Tibial nerve (tissue), 4 donors: ENCODE data around the gene WASHC2A. TPM values are rescaled to one million over a fixed set of nuclear protein-coding genes. Genes with fewer than 3 reads are reported as not detected.
"Not testable (repeated sequence)": the region's sequence is repeated elsewhere in the genome, so short reads cannot be mapped to it uniquely, and the experiment has no call there.

Source experiments
- DNase-seq, 2 donors: peaks; one replicate each; pipeline ENCODE4 v3.0.0-alpha.2; 2019; ENCODE audit warnings: low spot score in 2 of 2
- H3K27ac ChIP-seq, 4 donors: fragments of 200-600 bp; sonication (generic) in 3 of 4; one replicate each; pipeline ENCODE4 v1.5.1; 2017 to 2019; ENCODE audit warnings: mild to moderate bottlenecking in 1 of 4
- H3K27me3 ChIP-seq, 2 donors: fragments of 200-600 bp; sonication (generic) in 1 of 2; one replicate each; pipeline versions ENCODE4 v1.5.1 to v1.6.0; 2017 to 2019
- H3K36me3 ChIP-seq, 3 donors: fragments of 200-600 bp; sonication (generic); one replicate each; pipeline ENCODE4 v1.5.1; 2018 to 2019
- H3K4me1 ChIP-seq, 4 donors: fragments of 200-600 bp; sonication (generic) in 3 of 4; one replicate each; pipeline ENCODE4 v1.5.1; 2017 to 2019
- H3K4me3 ChIP-seq, 4 donors: fragments of 200-600 bp; sonication (generic) in 3 of 4; one replicate each; pipeline ENCODE4 v1.5.1; 2017 to 2019; ENCODE audit warnings: mild to moderate bottlenecking in 1 of 4, moderate library complexity in 1 of 4
- H3K9me3 ChIP-seq, 4 donors: fragments of 200-600 bp; sonication (generic) in 3 of 4; one replicate each; pipeline ENCODE4 v1.5.1; 2017 to 2019
- CTCF ChIP-seq, 5 experiments: fragments of 200-600 bp in 3 of 5; fragments of 450-650 bp in 2 of 5; sonication (generic) in 3 of 5; IDR thresholded peaks; one replicate each; pipeline ENCODE4 v1.5.1; 2016 to 2019; ENCODE audit warnings: antibody characterized with exemption in 5 of 5, mild to moderate bottlenecking in 3 of 5, moderate library complexity in 2 of 5
- EP300 ChIP-seq, 2 donors: sonication (generic); formaldehyde crosslinking; IDR thresholded peaks; one replicate each; pipeline ENCODE4 v1.6.1; 2017; ENCODE audit warnings: antibody characterized with exemption in 2 of 2, mild to moderate bottlenecking in 1 of 2
- POLR2A ChIP-seq, 2 donors: fragments of 450-650 bp; IDR thresholded peaks; one replicate each; pipeline ENCODE4 v1.6.1; 2017; ENCODE audit warnings: antibody characterized with exemption in 2 of 2, mild to moderate bottlenecking in 2 of 2, moderate library complexity in 2 of 2
- WGBS, 2 donors: methylation state at CpG; one replicate each; pipeline ENCODE4 v1.1.5; 2018; 5-methylcytosine and 5-hydroxymethylcytosine counted together
- total RNA-seq, 4 donors: library from RNA; depleted of rRNA; stranded (reverse); fragments of >200 nt; gene quantifications; one replicate each; pipeline ENCODE4 v1.1.0, GENCODE V29; 2016

Gene WASHC2A
- total RNA-seq: 10 to 100 TPM; 25.7 to 41.7 (median 37.8) TPM

- H3K27ac ChIP-seq: peak within 1 kb of the TSS; percentile 17 to 85 (median 58)
- not testable (repeated sequence) for H3K27me3 ChIP-seq, H3K9me3 ChIP-seq, H3K36me3 ChIP-seq
- H3K4me3 ChIP-seq: peak within 1 kb of the TSS; percentile 58 to 87 (median 63)
- TF ChIP-seq EP300 (IDR thresholded peaks at IDR 0.05): peak; percentile 18 to 88
- DNase-seq: peak; percentile 83 to 97
- 0% methylated on average over 47 of the region's 73 CpGs; no CpG with 5 or more reads in 1 of the 2 donors for WGBS, 2 donors
- H3K4me1 ChIP-seq: peaks cover 0 to 14% (median 0%) of the 10 kb centered on the region in 4 donors
Observed at GRCh38 chr10:50067546-50068351, at the start of gene WASHC2A. WASHC2A (plus strand) TSS chr10:50067954; CDS start chr10:50068006, 52 bp downstream.

GRCh38 chr10:50019279-50019678, 48.5 kb upstream of the WASHC2A start:
- WGBS, 2 donors: 70 to 83% methylated on average over 3 of the region's 3 CpGs
- not testable (repeated sequence) for H3K27ac ChIP-seq, DNase-seq, H3K4me3 ChIP-seq, H3K36me3 ChIP-seq, H3K9me3 ChIP-seq, H3K27me3 ChIP-seq, H3K4me1 ChIP-seq

GRCh38 chr10:50020451-50021024, 47.2 kb upstream of the WASHC2A start:
- not testable (repeated sequence) for H3K9me3 ChIP-seq, DNase-seq, H3K4me3 ChIP-seq, H3K4me1 ChIP-seq, H3K36me3 ChIP-seq, H3K27ac ChIP-seq, H3K27me3 ChIP-seq
- WGBS, 2 donors: 70 to 90% methylated on average over 8 of the region's 13 CpGs

GRCh38 chr10:50021646-50022045, 46.1 kb upstream of the WASHC2A start:
- TF ChIP-seq EP300 (IDR thresholded peaks at IDR 0.05): no peak
- TF ChIP-seq POLR2A (IDR thresholded peaks at IDR 0.05): no peak
- TF ChIP-seq CTCF (IDR thresholded peaks at IDR 0.05): no peak
- no peak for DNase-seq
- Histone ChIP-seq H3K4me1 (no peaks in the 10 kb centered on the region), H3K27ac (no peak overlapping the region), H3K36me3 (no peaks in the 10 kb centered on the region), H3K4me3 (no peak overlapping the region), H3K27me3 (peaks cover 0 to 12% of the 10 kb centered on the region in 2 donors), H3K9me3 (no peaks in the 10 kb centered on the region)
- WGBS, 2 donors: 73 to 75% methylated on average over 3 of the region's 3 CpGs

GRCh38 chr10:50024716-50025383, 42.9 kb upstream of the WASHC2A start:
- not testable (repeated sequence) for H3K4me3 ChIP-seq, H3K27ac ChIP-seq, H3K36me3 ChIP-seq, H3K9me3 ChIP-seq, DNase-seq, H3K4me1 ChIP-seq
- peaks cover 0 to 12% of the 10 kb centered on the region in 2 donors for H3K27me3 ChIP-seq
- 8 to 31% methylated on average over 10 to 20 of the region's 37 CpGs for WGBS, 2 donors

- no peak for DNase-seq
- Histone ChIP-seq H3K27ac (no peak overlapping the region), H3K36me3 (no peaks in the 10 kb centered on the region), H3K4me1 (no peaks in the 10 kb centered on the region), H3K9me3 (no peaks in the 10 kb centered on the region), H3K27me3 (peaks cover 0 to 12% of the 10 kb centered on the region in 2 donors), H3K4me3 (no peak overlapping the region)
- TF ChIP-seq EP300 (IDR thresholded peaks at IDR 0.05): no peak
- TF ChIP-seq POLR2A (IDR thresholded peaks at IDR 0.05): no peak
- TF ChIP-seq CTCF (IDR thresholded peaks at IDR 0.05): no peak
- 96% methylated on average over 10 to 14 of the region's 14 CpGs for WGBS, 2 donors
Observed at GRCh38 chr10:50025627-50026026, 42.1 kb upstream of the WASHC2A start.

- peaks cover 0 to 12% of the 10 kb centered on the region in 2 donors for H3K27me3 ChIP-seq
- H3K4me1 ChIP-seq: no peaks in the 10 kb centered on the region
- TF ChIP-seq POLR2A (IDR thresholded peaks at IDR 0.05): no peak
- no peak for TF ChIP-seq EP300 (IDR thresholded peaks at IDR 0.05)
- no peak for TF ChIP-seq CTCF (IDR thresholded peaks at IDR 0.05)
- H3K36me3 ChIP-seq: no peaks in the 10 kb centered on the region
- no peaks in the 10 kb centered on the region for H3K9me3 ChIP-seq
- H3K27ac ChIP-seq: no peak overlapping the region
- H3K4me3 ChIP-seq: no peak overlapping the region
- 88 to 100% methylated on average over 11 to 13 of the region's 13 CpGs for WGBS, 2 donors
- DNase-seq: no peak
Observed at GRCh38 chr10:50027195-50027594, 40.6 kb upstream of the WASHC2A start.
